ENCODE data around the gene SEH1L. TPM values are rescaled to one million over a fixed set of nuclear protein-coding genes. Genes with fewer than 3 reads are reported as not detected.
"Not testable (repeated sequence)": the region's sequence is repeated elsewhere in the genome, so short reads cannot be mapped to it uniquely, and the experiment has no call there.

Gene SEH1L
- total RNA-seq, 1 experiment from 2014 or later, result 33.1 TPM

GRCh38 chr18:12968115-12968514, 20.3 kb downstream of the SEH1L start:
- Histone ChIP-seq H3K4me3 (no peak overlapping the region), H3K4me1 (no peaks in the 10 kb centered on the region), H3K27me3 (no peaks in the 10 kb centered on the region), H3K27ac (no peak overlapping the region), H3K9me3 (replicated peaks) (no peaks in the 10 kb centered on the region), H3K36me3 (peaks cover 22% of the 10 kb centered on the region)
- DNase-seq, result no peak

DNA sequence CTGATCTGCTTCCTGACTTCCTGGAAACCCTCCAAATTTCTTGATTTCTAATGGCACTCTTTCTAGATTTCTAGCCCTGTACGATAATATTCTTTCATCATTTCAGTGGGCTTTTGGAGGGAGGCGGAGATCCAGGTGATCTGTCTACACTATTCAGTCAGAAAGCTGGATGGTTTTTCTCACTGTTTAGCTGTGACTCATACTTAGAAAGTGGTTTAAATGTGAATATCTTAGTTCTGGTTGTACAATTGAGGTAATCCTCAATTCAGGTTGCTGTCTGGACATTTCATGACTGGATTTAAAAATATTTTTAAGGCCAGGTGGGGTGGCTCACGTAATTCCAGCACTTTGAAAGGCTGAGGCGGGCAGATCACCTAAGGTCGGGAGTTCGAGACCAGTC, 20.8 kb downstream of the SEH1L start:
- Histone ChIP-seq H3K27ac (no peak overlapping the region), H3K9me3 (replicated peaks) (no peaks in the 10 kb centered on the region), H3K4me1 (no peaks in the 10 kb centered on the region), H3K27me3 (no peaks in the 10 kb centered on the region), H3K4me3 (no peak overlapping the region), H3K36me3 (peaks cover 19% of the 10 kb centered on the region)
- DNase-seq, result no peak

- peaks cover 26% of the 10 kb centered on the region for H3K36me3 ChIP-seq
- DNase-seq, result no peak
- H3K27me3 ChIP-seq, result no peaks in the 10 kb centered on the region
- no peak overlapping the region for H3K27ac ChIP-seq
- no peaks in the 10 kb centered on the region for H3K4me1 ChIP-seq
- no peaks in the 10 kb centered on the region for H3K9me3 ChIP-seq (replicated peaks)
- no peak overlapping the region for H3K4me3 ChIP-seq
Observed at GRCh38 chr18:12973562-12974213, 25.9 kb downstream of the SEH1L start.

DNA sequence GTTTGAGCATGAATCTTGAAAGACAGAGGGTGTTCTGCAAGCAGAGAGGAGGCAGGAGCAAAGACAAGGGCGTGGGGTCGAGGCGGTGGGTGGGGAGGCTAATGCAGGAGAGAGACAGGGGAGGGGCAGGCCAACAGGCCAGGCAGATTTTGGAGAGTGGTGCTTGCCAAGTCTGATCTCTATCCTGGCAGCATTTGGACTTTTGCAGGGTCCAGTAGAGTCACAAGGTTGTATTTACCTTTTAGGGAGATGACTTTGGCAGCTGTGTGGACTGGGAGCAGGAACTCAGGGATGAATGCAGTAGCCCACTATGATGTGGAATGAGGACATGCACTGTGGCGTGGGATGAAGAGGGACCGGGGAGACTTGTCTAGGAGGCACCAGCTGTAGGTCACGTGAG, 27.7 kb downstream of the SEH1L start:
- H3K27me3 ChIP-seq, result no peaks in the 10 kb centered on the region
- H3K4me1 ChIP-seq, result no peaks in the 10 kb centered on the region
- H3K4me3 ChIP-seq, result no peak overlapping the region
- H3K27ac ChIP-seq, result no peak overlapping the region
- no peaks in the 10 kb centered on the region for H3K9me3 ChIP-seq (replicated peaks)
- no peak for DNase-seq
- peaks cover 27% of the 10 kb centered on the region for H3K36me3 ChIP-seq

DNA sequence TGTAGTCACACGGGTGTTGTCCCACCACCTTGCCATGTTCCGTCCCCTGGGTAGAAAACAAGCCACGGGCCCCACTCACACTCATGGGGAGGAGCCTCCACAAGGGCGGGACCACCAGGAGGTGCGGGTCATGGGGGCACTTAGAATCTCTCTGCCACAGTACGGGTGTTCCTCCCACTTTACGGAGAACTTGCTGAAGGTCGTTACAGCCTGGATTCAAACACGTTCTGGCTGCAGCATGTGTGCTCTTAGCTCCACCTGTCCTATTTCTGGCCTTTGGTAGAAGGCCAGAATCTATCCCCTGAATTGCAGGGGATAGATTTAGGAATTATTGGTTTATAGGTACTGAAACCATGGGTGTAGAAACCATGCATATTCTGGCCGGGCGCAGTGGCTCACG, 28.5 kb downstream of the SEH1L start:
- Histone ChIP-seq H3K4me3 (no peak overlapping the region), H3K9me3 (replicated peaks) (no peaks in the 10 kb centered on the region), H3K36me3 (peaks cover 27% of the 10 kb centered on the region), H3K27ac (no peak overlapping the region), H3K27me3 (no peaks in the 10 kb centered on the region), H3K4me1 (no peaks in the 10 kb centered on the region)
- no peak for DNase-seq

DNA sequence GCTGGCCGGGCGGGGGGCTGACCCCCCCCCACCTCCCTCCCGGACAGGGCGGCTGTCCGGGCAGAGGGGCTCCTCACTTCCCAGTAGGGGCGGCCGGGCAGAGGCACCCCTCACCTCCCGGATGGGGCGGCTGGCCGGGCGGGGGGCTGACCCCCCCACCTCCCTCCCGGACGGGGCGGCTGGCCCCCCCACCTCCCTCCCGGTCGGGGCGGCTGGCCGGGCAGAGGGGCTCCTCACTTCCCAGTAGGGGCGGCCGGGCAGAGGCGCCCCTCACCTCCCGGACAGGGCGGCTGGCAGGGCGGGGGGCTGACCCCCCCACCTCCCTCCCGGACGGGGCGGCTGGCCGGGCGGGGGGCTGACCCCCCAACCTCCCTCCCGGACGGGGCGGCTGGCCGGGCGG, 32.3 kb downstream of the SEH1L start:
- H3K27me3 ChIP-seq; H3K4me1 ChIP-seq; H3K9me3 ChIP-seq (replicated peaks); H3K27ac ChIP-seq; DNase-seq; H3K4me3 ChIP-seq: not testable (repeated sequence)
- peaks cover 26% of the 10 kb centered on the region for H3K36me3 ChIP-seq

- DNase-seq, result no peak
- no peaks in the 10 kb centered on the region for H3K27me3 ChIP-seq
- H3K4me1 ChIP-seq, result peaks cover 5% of the 10 kb centered on the region; the same call in 1 of the 2 replicates
- peak overlapping the region; percentile 71; the same call in 1 of the 2 replicates for H3K4me3 ChIP-seq
- no peaks in the 10 kb centered on the region for H3K36me3 ChIP-seq
- no peaks in the 10 kb centered on the region for H3K9me3 ChIP-seq (replicated peaks)
- H3K27ac ChIP-seq, result no peak overlapping the region
Observed at GRCh38 chr18:12989397-12990122, 41.7 kb downstream of the SEH1L start.

DNA sequence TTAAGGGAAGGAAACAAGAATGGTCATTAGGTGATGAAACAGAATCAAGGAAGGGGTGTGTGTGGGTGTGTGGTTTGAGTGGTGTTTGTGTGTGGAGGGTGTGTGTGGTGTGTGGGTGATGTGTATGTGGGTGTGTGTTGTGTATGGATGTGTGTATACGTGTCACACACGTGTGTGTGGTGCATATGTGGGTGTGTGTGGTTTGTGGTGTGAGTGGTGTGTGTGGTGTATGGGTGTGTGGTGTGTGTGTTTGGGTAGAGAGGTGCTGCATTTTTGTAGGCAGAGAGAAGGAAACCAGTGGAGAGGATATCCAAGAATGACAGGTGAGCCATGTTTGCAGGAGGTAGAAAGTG, 42.3 kb downstream of the SEH1L start:
- Histone ChIP-seq H3K9me3 (replicated peaks) (no peaks in the 10 kb centered on the region), H3K36me3 (no peaks in the 10 kb centered on the region), H3K4me1 (peaks cover 5% of the 10 kb centered on the region; the same call in 1 of the 2 replicates), H3K27me3 (no peaks in the 10 kb centered on the region), H3K27ac (peak overlapping the region; percentile 80), H3K4me3 (peak overlapping the region; percentile 71)
- DNase-seq, result no peak

- H3K9me3 ChIP-seq (replicated peaks), result no peaks in the 10 kb centered on the region
- H3K27ac ChIP-seq, result peak overlapping the region; percentile 80
- peaks cover 5% of the 10 kb centered on the region; the same call in 1 of the 2 replicates for H3K4me1 ChIP-seq
- no peak for DNase-seq
- H3K36me3 ChIP-seq, result no peaks in the 10 kb centered on the region
- peak overlapping the region; percentile 71 for H3K4me3 ChIP-seq
- no peaks in the 10 kb centered on the region for H3K27me3 ChIP-seq
Observed at GRCh38 chr18:12990641-12990966, 42.8 kb downstream of the SEH1L start.

GRCh38 chr18:12990967-12991820, 43.4 kb downstream of the SEH1L start, which contains the start of gene CEP192:
TSS of gene CEP192 (plus strand) at chr18:12991362. CDS start at chr18:12999425, 8,063 bp downstream.
- Histone ChIP-seq H3K9me3 (replicated peaks) (no peaks in the 10 kb centered on the region), H3K36me3 (no peaks in the 10 kb centered on the region), H3K4me1 (peaks cover 5% of the 10 kb centered on the region; the same call in 1 of the 2 replicates), H3K27me3 (no peaks in the 10 kb centered on the region), H3K4me3 (peak within 1 kb of the TSS; percentile 71), H3K27ac (peak within 1 kb of the TSS; percentile 80)
- peak; percentile 95 to 96 for DNase-seq

DNA sequence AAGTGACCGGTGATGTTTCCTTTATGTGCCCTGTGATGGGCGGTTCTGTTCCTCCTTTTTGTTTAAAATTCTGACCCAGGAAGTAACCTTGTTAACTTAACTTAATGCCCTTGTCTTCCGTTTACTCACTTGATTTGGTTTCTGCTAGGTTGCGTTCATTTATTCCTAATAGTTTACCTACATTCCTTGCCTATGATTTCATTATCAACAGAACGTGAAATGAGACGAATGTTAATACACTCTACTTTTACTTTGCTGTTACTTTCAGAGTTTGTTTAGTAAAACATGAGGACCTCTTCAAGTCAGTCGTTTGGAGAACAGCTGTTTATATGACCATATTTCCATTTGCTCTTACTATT, 44.0 kb downstream of the SEH1L start:
- Histone ChIP-seq H3K9me3 (replicated peaks) (no peaks in the 10 kb centered on the region), H3K4me3 (peak overlapping the region; percentile 71), H3K36me3 (no peaks in the 10 kb centered on the region), H3K27me3 (no peaks in the 10 kb centered on the region), H3K27ac (peak overlapping the region; percentile 80), H3K4me1 (peaks cover 5% of the 10 kb centered on the region; the same call in 1 of the 2 replicates)
- no peak for DNase-seq

GRCh38 chr18:12993439-12993838, 45.6 kb downstream of the SEH1L start:
- Histone ChIP-seq H3K4me3 (no peak overlapping the region), H3K36me3 (no peaks in the 10 kb centered on the region), H3K27ac (no peak overlapping the region), H3K9me3 (replicated peaks) (no peaks in the 10 kb centered on the region), H3K4me1 (peaks cover 5% of the 10 kb centered on the region; the same call in 1 of the 2 replicates), H3K27me3 (no peaks in the 10 kb centered on the region)
- DNase-seq, result no peak

- no peaks in the 10 kb centered on the region for H3K9me3 ChIP-seq (replicated peaks)
- H3K36me3 ChIP-seq, result no peaks in the 10 kb centered on the region
- no peaks in the 10 kb centered on the region for H3K27me3 ChIP-seq
- no peak overlapping the region for H3K4me3 ChIP-seq
- no peak for DNase-seq
- H3K27ac ChIP-seq, result no peak overlapping the region
- no peaks in the 10 kb centered on the region for H3K4me1 ChIP-seq
Observed at GRCh38 chr18:12995424-12995823, 47.6 kb downstream of the SEH1L start.

- Histone ChIP-seq H3K4me3 (no peak overlapping the region), H3K27me3 (no peaks in the 10 kb centered on the region), H3K27ac (no peak overlapping the region), H3K36me3 (no peaks in the 10 kb centered on the region), H3K9me3 (replicated peaks) (no peaks in the 10 kb centered on the region), H3K4me1 (no peaks in the 10 kb centered on the region)
- no peak for DNase-seq
Observed at GRCh38 chr18:12995952-12996477, 48.2 kb downstream of the SEH1L start.
